NAMALWA (cell line): ENCODE results near the gene CTNS.
"Not testable (repeated sequence)": the region's sequence is repeated elsewhere in the genome, so short reads cannot be mapped to it uniquely, and the experiment has no call there.

Source experiments
- DNase-seq: peaks from one replicate; pipeline ENCODE4 v3.0.0-alpha.2; 2015; ENCODE audit warnings: low spot score

The CTNS gene

GRCh38 chr17:3688027-3688553 lies 51.5 kb downstream of the CTNS start:
- peak; percentile 61 for DNase-seq

- no peak for DNase-seq
Measured at GRCh38 chr17:3688852-3689261, 52.3 kb downstream of the CTNS start.

- DNase-seq: no peak
Measured at GRCh38 chr17:3689262-3690093, 52.9 kb downstream of the CTNS start.

- DNase-seq: no peak
Measured at GRCh38 chr17:3690094-3690715, 53.6 kb downstream of the CTNS start.

- no peak for DNase-seq
Measured at GRCh38 chr17:3691617-3692067, 55.1 kb downstream of the CTNS start.

GRCh38 chr17:3692346-3692745 lies 55.8 kb downstream of the CTNS start:
- DNase-seq: no peak

GRCh38 chr17:3693141-3693540 lies 56.6 kb downstream of the CTNS start:
- DNase-seq: no peak

- DNase-seq: peak; percentile 59
Measured at GRCh38 chr17:3693829-3694231, 57.3 kb downstream of the CTNS start.

GRCh38 chr17:3695129-3695722 lies 58.7 kb downstream of the CTNS start:
- no peak for DNase-seq

GRCh38 chr17:3695723-3696411 lies 59.3 kb downstream of the CTNS start, which contains the start of gene P2RX5:
P2RX5 (minus strand) TSS chr17:3696155; CDS start chr17:3696005, 150 bp downstream.
- peak; percentile 60 for DNase-seq

GRCh38 chr17:3697103-3697476 lies 60.5 kb downstream of the CTNS start:
- no peak for DNase-seq

GRCh38 chr17:3698139-3698538 lies 61.6 kb downstream of the CTNS start:
- DNase-seq: no peak

GRCh38 chr17:3699951-3700350 lies 63.4 kb downstream of the CTNS start:
- DNase-seq: no peak

GRCh38 chr17:3702041-3702539 lies 65.5 kb downstream of the CTNS start:
- DNase-seq: peak; percentile 43

GRCh38 chr17:3704931-3705717 lies 68.6 kb downstream of the CTNS start:
- DNase-seq: no peak

- DNase-seq: not testable (repeated sequence)
Measured at GRCh38 chr17:3705718-3705984, 69.1 kb downstream of the CTNS start.

- DNase-seq: no peak
Measured at GRCh38 chr17:3708366-3708765, 71.8 kb downstream of the CTNS start.

- DNase-seq: peak; percentile 94
Measured at GRCh38 chr17:3710951-3711383, 74.4 kb downstream of the CTNS start.
